Heart left ventricle (tissue), 16 donors: ENCODE results near the gene PIGO. TPM values are rescaled to one million over a fixed set of nuclear protein-coding genes. Genes with fewer than 3 reads are reported as not detected.

Source experiments
- ATAC-seq, 4 donors: fragments of 200-7000 bp; cut with Tn5 transposase; one replicate each; pipeline ENCODE4 v1.9.1; 2020 to 2022; ENCODE audit warnings: moderate library complexity in 4 of 4, mild to moderate bottlenecking in 3 of 4, moderate number of reproducible peaks in 1 of 4
- DNase-seq, 5 donors: peaks; one replicate each; pipeline ENCODE4 v3.0.0-alpha.2; 2020
- H3K27ac ChIP-seq, 12 donors: fragments of 200-600 bp; sonication (generic) in 4 of 12; one replicate each; pipeline versions ENCODE4 v1.5.0 to v1.8.0; 2016 to 2022; ENCODE audit warnings: mild to moderate bottlenecking in 2 of 12
- H3K27me3 ChIP-seq, 9 donors: fragments of 200-600 bp; sonication (generic) in 2 of 9; one replicate each; pipeline versions ENCODE4 v1.5.1 to v1.8.0; 2016 to 2022; ENCODE audit warnings: mild to moderate bottlenecking in 3 of 9
- H3K36me3 ChIP-seq, 9 donors: fragments of 200-600 bp; sonication (generic) in 2 of 9; one replicate each; pipeline versions ENCODE4 v1.5.0 to v1.8.0; 2018 to 2022; ENCODE audit warnings: mild to moderate bottlenecking in 2 of 9
- H3K4me1 ChIP-seq, 12 donors: fragments of 200-600 bp; sonication (generic) in 4 of 12; one replicate each; pipeline versions ENCODE4 v1.5.0 to v1.8.0; 2016 to 2022; ENCODE audit warnings: mild to moderate bottlenecking in 3 of 12
- H3K4me3 ChIP-seq, 12 donors: fragments of 200-600 bp; sonication (generic) in 4 of 12; one replicate each; pipeline versions ENCODE4 v1.5.0 to v1.8.0; 2017 to 2022; ENCODE audit warnings: mild to moderate bottlenecking in 9 of 12, moderate library complexity in 4 of 12
- H3K9me3 ChIP-seq, 12 donors: fragments of 200-600 bp; sonication (generic) in 4 of 12; one replicate each; pipeline versions ENCODE4 v1.5.0 to v1.8.0; 2016 to 2022; ENCODE audit warnings: mild to moderate bottlenecking in 1 of 12
- CTCF ChIP-seq, 12 donors: fragments of 200-600 bp; sonication (generic) in 4 of 12; IDR thresholded peaks; one replicate each; pipeline versions ENCODE4 v1.5.0 to v1.8.0; 2018 to 2022; ENCODE audit warnings: antibody characterized with exemption in 12 of 12, mild to moderate bottlenecking in 5 of 12
- POLR2A ChIP-seq, 2 donors: fragments of 450-650 bp; IDR thresholded peaks; one replicate each; pipeline ENCODE4 v1.6.1; 2017; ENCODE audit warnings: antibody characterized with exemption in 2 of 2, mild to moderate bottlenecking in 2 of 2, moderate library complexity in 2 of 2
- WGBS, 4 donors: extraction: QIAGEN DNeasy Blood & Tissue Kit in 2 of 4; methylation state at CpG; one replicate each; pipeline versions ENCODE4 v1.1.5 to v1.1.7; 2013 to 2018; 5-methylcytosine and 5-hydroxymethylcytosine counted together
- intact Hi-C, 10 donors: fragments of 100-400 bp; cut with DNase I; formaldehyde crosslinking; loops; one replicate each; pipeline versions ENCODE4 v1.11.1 to v1.14.2; 2022
- polyA plus RNA-seq, 2 donors: library from polyadenylated mRNA; stranded (reverse); fragments of 200-250 nt; gene quantifications; one replicate each; pipeline ENCODE4 v1.2.3, GENCODE V29; 2013
- total RNA-seq, 9 donors: library from RNA; depleted of rRNA in 2 of 9; stranded (reverse); fragments of >200 nt in 2 of 9; fragmentation: NEBNext Ultra II Directional in 3 of 9; extraction: Animal tissue kit (Norgen Biotek cat#: 25700) in 3 of 9; gene quantifications; one replicate each; pipeline versions ENCODE4 v1.1.0 to v1.2.4, GENCODE V29; 2016 to 2023
- donor health status: ischemic (EF 13 %, LVEDD 7.1; RV severe dilation, severe dysfunction).
- donor health status: healthy with polysubstance abuse.
- donor health status: DM: no; HTN: yes; CAD: no.
- donor health status: DM: no; HTN: no; CAD: no.
- donor health status: ischemic (EF 25% LVEDD 6.9; RV normal size, moderate dysfunction).
- donor health status: ischemic (EF 25% LVEDD 5.7; RV mildly dilated, moderate dysfunction).
- donor health status: healthy.
- donor health status: DM: yes; HTN: yes; CAD: no.
- donor health status: ischemic (EF 35%, LVEDD 5.7; RV mildly dilated, moderate dysfunction).
- donor health status: nonischemic (EF 11% LVEDD 7.7; RV severe dilation, severe dysfunction).
- donor health status: DM: yes; HTN: yes; CAD: no.
- donor health status: PGD.
- donor health status: ischemic (EF 29% LVEDD 5.4; RV normal size, mild dysfunction).
- donor health status: nonischemic (EF 23%, LVEDD 6.1; RV moderate dilation, normal function).

The PIGO gene
- total and polyA plus RNA-seq, 11 donors = 7.0 to 13.1 (median 9.1) TPM

- Histone ChIP-seq H3K36me3 (peaks cover 0 to 92% (median 81%) of the 10 kb centered on the region in 9 donors), H3K27me3 (no peaks in the 10 kb centered on the region), H3K27ac (peak overlapping the region in 9 of 12 donors; percentile 2 to 58 (median 40)), H3K9me3 (no peaks in the 10 kb centered on the region), H3K4me3 (no peak overlapping the region), H3K4me1 (peaks cover 0 to 13% (median 2%) of the 10 kb centered on the region in 12 donors)
- peak; percentile 46 to 74 (median 64) for TF ChIP-seq CTCF (IDR thresholded peaks at IDR 0.05)
- no peak for TF ChIP-seq POLR2A (IDR thresholded peaks at IDR 0.05)
- ATAC-seq (peak; percentile 84 to 90 (median 89)), DNase-seq (peak in 3 of 5 donors; percentile 30 to 45 (median 42))
- 69 to 75% (median 72%) methylated on average over 7 of the region's 7 CpGs for WGBS, 4 donors
- intact Hi-C loops = loop anchor here in 3 of 10 donors (2.0 to 5.0 kb wide), 2 partner anchors 153 to 154 kb away; a partner anchor contains a TSS
Measured at GRCh38 chr9:35051069-35051967, 45.1 kb downstream of the PIGO start.

GRCh38 chr9:35048511-35048910, 47.9 kb downstream of the PIGO start:
- H3K9me3 ChIP-seq = no peaks in the 10 kb centered on the region
- no peak overlapping the region for H3K27ac ChIP-seq
- H3K4me3 ChIP-seq = no peak overlapping the region
- peaks cover 0 to 91% (median 85%) of the 10 kb centered on the region in 9 donors for H3K36me3 ChIP-seq
- ATAC-seq (no peak), DNase-seq (no peak)
- intact Hi-C loops = no loop called here
- 95 to 98% (median 96%) methylated on average over 6 of the region's 6 CpGs for WGBS, 4 donors
- H3K4me1 ChIP-seq = peaks cover 0 to 13% (median 2%) of the 10 kb centered on the region in 12 donors
- no peaks in the 10 kb centered on the region for H3K27me3 ChIP-seq
- TF ChIP-seq POLR2A (IDR thresholded peaks at IDR 0.05) (no peak), CTCF (IDR thresholded peaks at IDR 0.05) (no peak)

GRCh38 chr9:35044071-35044470, 52.3 kb downstream of the PIGO start:
- intact Hi-C loops = no loop called here
- TF ChIP-seq POLR2A (IDR thresholded peaks at IDR 0.05) (no peak), CTCF (IDR thresholded peaks at IDR 0.05) (no peak)
- 65 to 88% (median 77%) methylated on average over 3 of the region's 3 CpGs for WGBS, 4 donors
- Histone ChIP-seq H3K4me3 (no peak overlapping the region), H3K9me3 (no peaks in the 10 kb centered on the region), H3K36me3 (peaks cover 0 to 86% (median 57%) of the 10 kb centered on the region in 9 donors), H3K4me1 (no peaks in the 10 kb centered on the region), H3K27me3 (no peaks in the 10 kb centered on the region), H3K27ac (no peak overlapping the region)
- ATAC-seq (no peak), DNase-seq (no peak)

GRCh38 chr9:35042891-35043545, 53.4 kb downstream of the PIGO start:
- Histone ChIP-seq H3K27ac (no peak overlapping the region), H3K4me1 (no peaks in the 10 kb centered on the region), H3K9me3 (no peaks in the 10 kb centered on the region), H3K36me3 (peaks cover 0 to 82% (median 47%) of the 10 kb centered on the region in 9 donors), H3K4me3 (no peak overlapping the region), H3K27me3 (no peaks in the 10 kb centered on the region)
- TF ChIP-seq POLR2A (IDR thresholded peaks at IDR 0.05) (no peak), CTCF (IDR thresholded peaks at IDR 0.05) (no peak)
- ATAC-seq (no peak), DNase-seq (no peak)
- intact Hi-C loops = no loop called here
- 91 to 96% (median 94%) methylated on average over 6 of the region's 6 CpGs for WGBS, 4 donors
